ENCODE data around the gene H6PD. TPM values are rescaled to one million over a fixed set of nuclear protein-coding genes. Genes with fewer than 3 reads are reported as not detected.
"Not testable (repeated sequence)": the region's sequence is repeated elsewhere in the genome, so short reads cannot be mapped to it uniquely, and the experiment has no call there.

Gene H6PD
- total RNA-seq, 2 experiments from 2014 or later, result 12.9 to 13.2 TPM

- POLR2A ChIA-PET, result interaction anchor here (0.9 to 1.7 kb wide), 7 partner anchors 9 to 198 kb away, joined by 3 to 5 read pairs (median 4); no protein-coding TSS in a partner anchor
Observed at GRCh38 chr1:9292361-9293240, 58.0 kb downstream of the H6PD start, which contains the start of gene SPSB1. Gene SPSB1 (plus strand): TSS chr1:9292894. CDS start chr1:9355892, 62,998 bp downstream.

GRCh38 chr1:9293241-9293532 lies 58.6 kb downstream of the H6PD start:
- ChIA-PET POLR2A (no interaction called here), CTCF (no interaction called here)
- Mint-ChIP-seq H3K27ac (no peak overlapping the region), H3K4me1 (peaks cover 22% of the 10 kb centered on the region), H3K36me3 (ENCODE audit: low read depth) (peaks cover 17% of the 10 kb centered on the region), H3K4me3 (no peak overlapping the region), H3K27me3 (peaks cover 7% of the 10 kb centered on the region), H3K9me3 (peaks cover 8% of the 10 kb centered on the region)
- DNase-seq, result no peak

More at GRCh38 chr1:9292361-9293240, 58.0 kb downstream of the H6PD start, which contains the start of gene SPSB1:
- DNase-seq, result peak; percentile 79
- peaks cover 12% of the 10 kb centered on the region for H3K9me3 Mint-ChIP-seq
- H3K27ac Mint-ChIP-seq, result no peak within 1 kb of the TSS
- H3K36me3 Mint-ChIP-seq (ENCODE audit: low read depth), result peaks cover 19% of the 10 kb centered on the region
- CTCF ChIA-PET, result interaction anchor here (0.5 to 6.2 kb wide), 7 partner anchors 15 to 453 kb away, joined by 3 to 52 read pairs (median 4); no protein-coding TSS in a partner anchor
- peak within 1 kb of the TSS; percentile 56 for H3K4me3 Mint-ChIP-seq
- peaks cover 7% of the 10 kb centered on the region for H3K27me3 Mint-ChIP-seq
- H3K4me1 Mint-ChIP-seq, result peaks cover 22% of the 10 kb centered on the region

- ChIA-PET CTCF (no interaction called here), POLR2A (no interaction called here)
- Mint-ChIP-seq H3K9me3 (peaks cover 3% of the 10 kb centered on the region), H3K4me1 (peaks cover 22% of the 10 kb centered on the region), H3K27me3 (peaks cover 7% of the 10 kb centered on the region), H3K4me3 (no peak overlapping the region), H3K36me3 (ENCODE audit: low read depth) (peaks cover 16% of the 10 kb centered on the region), H3K27ac (no peak overlapping the region)
- peak; percentile 51 for DNase-seq
Observed at GRCh38 chr1:9293533-9294404, 59.2 kb downstream of the H6PD start.

GRCh38 chr1:9294405-9294773 lies 59.8 kb downstream of the H6PD start:
- H3K27me3 Mint-ChIP-seq, result peaks cover 7% of the 10 kb centered on the region
- CTCF ChIA-PET, result interaction anchor here (0.6 to 1.5 kb wide), 7 partner anchors 10 to 203 kb away, joined by 3 to 9 read pairs (median 3); no protein-coding TSS in a partner anchor
- peak; percentile 31 for DNase-seq
- POLR2A ChIA-PET, result interaction anchor here (0.9 kb wide), 1 partner anchor 161 kb away, joined by 6 read pairs; no protein-coding TSS in a partner anchor
- no peak overlapping the region for H3K4me3 Mint-ChIP-seq
- H3K9me3 Mint-ChIP-seq, result no peaks in the 10 kb centered on the region
- H3K27ac Mint-ChIP-seq, result no peak overlapping the region
- H3K36me3 Mint-ChIP-seq (ENCODE audit: low read depth), result peaks cover 16% of the 10 kb centered on the region
- H3K4me1 Mint-ChIP-seq, result peaks cover 22% of the 10 kb centered on the region

GRCh38 chr1:9294910-9295636 lies 60.5 kb downstream of the H6PD start:
- POLR2A ChIA-PET, result interaction anchor here (0.9 kb wide), 1 partner anchor 160 kb away, joined by 6 read pairs; no protein-coding TSS in a partner anchor
- CTCF ChIA-PET, result interaction anchor here (0.5 to 1.5 kb wide), 9 partner anchors 11 to 203 kb away, joined by 3 to 9 read pairs (median 3); no protein-coding TSS in a partner anchor
- no peaks in the 10 kb centered on the region for H3K9me3 Mint-ChIP-seq
- DNase-seq, result peak; percentile 49
- no peak overlapping the region for H3K27ac Mint-ChIP-seq
- no peak overlapping the region for H3K4me3 Mint-ChIP-seq
- peaks cover 16% of the 10 kb centered on the region for H3K36me3 Mint-ChIP-seq (ENCODE audit: low read depth)
- H3K4me1 Mint-ChIP-seq, result peaks cover 16% of the 10 kb centered on the region
- peaks cover 4% of the 10 kb centered on the region for H3K27me3 Mint-ChIP-seq

- H3K4me1 Mint-ChIP-seq, result peaks cover 22% of the 10 kb centered on the region
- H3K36me3 Mint-ChIP-seq (ENCODE audit: low read depth), result peaks cover 17% of the 10 kb centered on the region
- ChIA-PET POLR2A (no interaction called here), CTCF (interaction anchor here (1.3 to 1.5 kb wide), 3 partner anchors 12 to 202 kb away, joined by 3 to 9 read pairs (median 3); no protein-coding TSS in a partner anchor)
- peaks cover 4% of the 10 kb centered on the region for H3K27me3 Mint-ChIP-seq
- H3K9me3 Mint-ChIP-seq, result no peaks in the 10 kb centered on the region
- no peak for DNase-seq
- H3K27ac Mint-ChIP-seq, result no peak overlapping the region
- H3K4me3 Mint-ChIP-seq, result no peak overlapping the region
Observed at GRCh38 chr1:9295884-9296283, 61.3 kb downstream of the H6PD start.

GRCh38 chr1:9296850-9297249 lies 62.3 kb downstream of the H6PD start:
- CTCF ChIA-PET, result interaction anchor here (1.0 to 1.7 kb wide), 2 partner anchors 8 to 199 kb away, joined by 3 to 5 read pairs; no protein-coding TSS in a partner anchor
- DNase-seq, result no peak
- H3K4me1 Mint-ChIP-seq, result peaks cover 27% of the 10 kb centered on the region
- no peaks in the 10 kb centered on the region for H3K9me3 Mint-ChIP-seq
- H3K4me3 Mint-ChIP-seq, result no peak overlapping the region
- peaks cover 18% of the 10 kb centered on the region for H3K36me3 Mint-ChIP-seq (ENCODE audit: low read depth)
- H3K27me3 Mint-ChIP-seq, result peaks cover under 1% of the 10 kb centered on the region
- no peak overlapping the region for H3K27ac Mint-ChIP-seq
- POLR2A ChIA-PET, result interaction anchor here (1.3 kb wide), 1 partner anchor 13 kb away, joined by 3 read pairs; no protein-coding TSS in a partner anchor

- Mint-ChIP-seq H3K27ac (no peak overlapping the region), H3K27me3 (no peaks in the 10 kb centered on the region), H3K9me3 (no peaks in the 10 kb centered on the region), H3K36me3 (ENCODE audit: low read depth) (peaks cover 18% of the 10 kb centered on the region), H3K4me3 (no peak overlapping the region), H3K4me1 (peaks cover 33% of the 10 kb centered on the region)
- ChIA-PET CTCF (interaction anchor here (1.0 to 1.7 kb wide), 2 partner anchors 9 to 198 kb away, joined by 3 to 5 read pairs; no protein-coding TSS in a partner anchor), POLR2A (interaction anchor here (1.3 kb wide), 1 partner anchor 14 kb away, joined by 3 read pairs; no protein-coding TSS in a partner anchor)
- no peak for DNase-seq
Observed at GRCh38 chr1:9297831-9298230, 63.3 kb downstream of the H6PD start.

- no peaks in the 10 kb centered on the region for H3K27me3 Mint-ChIP-seq
- peaks cover 18% of the 10 kb centered on the region for H3K36me3 Mint-ChIP-seq (ENCODE audit: low read depth)
- no peak overlapping the region for H3K4me3 Mint-ChIP-seq
Observed at GRCh38 chr1:9298282-9298681, 63.7 kb downstream of the H6PD start.

GRCh38 chr1:9299571-9300541 lies 65.3 kb downstream of the H6PD start:
- CTCF ChIA-PET, result interaction anchor here (0.7 to 1.0 kb wide), 2 partner anchors 33 to 195 kb away, joined by 3 read pairs; no protein-coding TSS in a partner anchor

More at GRCh38 chr1:9298282-9298681, 63.7 kb downstream of the H6PD start:
- ChIA-PET POLR2A (no interaction called here), CTCF (no interaction called here)
- no peak for DNase-seq
- H3K27ac Mint-ChIP-seq, result no peak overlapping the region
- no peaks in the 10 kb centered on the region for H3K9me3 Mint-ChIP-seq
- H3K4me1 Mint-ChIP-seq, result peaks cover 36% of the 10 kb centered on the region

GRCh38 chr1:9300573-9300972 lies 66.0 kb downstream of the H6PD start:
- Mint-ChIP-seq H3K36me3 (ENCODE audit: low read depth) (peaks cover 18% of the 10 kb centered on the region), H3K27me3 (no peaks in the 10 kb centered on the region), H3K27ac (no peak overlapping the region), H3K9me3 (no peaks in the 10 kb centered on the region), H3K4me1 (peaks cover 34% of the 10 kb centered on the region), H3K4me3 (no peak overlapping the region)
- CTCF ChIA-PET, result no interaction called here
- POLR2A ChIA-PET, result no interaction called here
- no peak for DNase-seq

More at GRCh38 chr1:9299571-9300541, 65.3 kb downstream of the H6PD start:
- Mint-ChIP-seq H3K36me3 (ENCODE audit: low read depth) (peaks cover 18% of the 10 kb centered on the region), H3K4me1 (peaks cover 36% of the 10 kb centered on the region)
- H3K27me3 Mint-ChIP-seq, H3K27ac Mint-ChIP-seq, H3K9me3 Mint-ChIP-seq, DNase-seq, POLR2A ChIA-PET, H3K4me3 Mint-ChIP-seq: not testable (repeated sequence)
